ENCODE results near the gene ERC2.

Gene ERC2

GRCh38 chr3:55626279-55626665, 842.0 kb downstream of the ERC2 start:
- no peak for DNase-seq

- no peak for DNase-seq
Observed at GRCh38 chr3:55624238-55624637, 844.0 kb downstream of the ERC2 start.

GRCh38 chr3:55623786-55624185, 844.5 kb downstream of the ERC2 start:
- DNase-seq: no peak

DNA sequence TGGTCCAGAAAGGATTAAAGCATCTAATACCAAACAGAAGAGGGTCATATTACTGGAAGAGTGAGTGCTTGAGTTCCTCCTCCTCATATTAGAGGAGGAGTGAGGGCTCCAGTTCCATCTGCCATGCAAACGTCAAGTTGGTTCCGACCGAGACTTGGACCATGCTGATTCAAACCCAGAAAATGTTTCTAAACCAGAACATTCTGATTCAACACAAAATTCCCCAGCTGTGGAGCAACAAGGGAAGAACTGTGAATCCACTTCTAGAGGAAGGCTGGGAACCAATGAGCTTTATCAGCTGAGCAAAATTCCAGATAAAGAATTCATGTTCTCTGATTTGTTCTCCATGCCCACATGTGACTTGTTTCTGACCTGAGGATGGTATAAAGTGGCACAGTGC, 845.5 kb downstream of the ERC2 start:
- DNase-seq: no peak

DNA sequence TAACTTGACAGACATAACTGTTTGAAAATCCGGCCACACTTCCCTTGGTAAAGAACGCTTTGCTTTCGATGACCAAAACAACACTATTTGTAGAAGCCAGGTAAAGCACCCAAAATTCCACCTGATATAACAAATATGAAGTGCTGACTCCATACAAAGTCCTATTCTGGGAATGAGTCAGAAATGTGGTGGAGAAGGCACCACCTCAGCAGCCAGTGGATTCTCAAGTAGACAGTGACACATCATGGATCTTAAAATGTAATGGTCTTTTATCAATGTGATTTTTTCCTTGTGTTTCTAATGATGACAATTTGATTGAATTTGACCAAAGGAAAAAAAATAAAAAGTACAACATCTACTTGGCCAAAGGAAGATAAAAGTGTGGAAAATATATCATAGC, 846.2 kb downstream of the ERC2 start:
- no peak for DNase-seq

DNA sequence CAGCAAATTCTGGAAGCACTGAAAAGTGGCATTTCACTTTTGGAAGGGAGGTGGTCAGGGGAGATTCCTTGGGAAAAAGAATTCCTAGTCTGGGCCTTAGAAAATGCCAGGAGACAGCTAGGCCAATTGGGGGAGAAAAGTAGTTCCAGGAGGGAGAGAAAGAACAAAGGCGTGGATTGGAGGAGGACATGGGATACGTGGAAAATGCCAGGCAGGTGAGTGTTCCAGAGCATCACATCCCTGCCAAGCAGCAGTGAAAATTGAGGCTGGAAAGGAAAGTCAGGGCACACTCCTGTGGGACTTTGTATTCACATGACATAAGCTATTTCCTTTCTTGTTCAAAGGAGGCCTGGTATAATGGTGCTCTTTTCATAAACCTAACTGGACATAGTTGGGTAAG, 846.6 kb downstream of the ERC2 start:
- DNase-seq: no peak

DNA sequence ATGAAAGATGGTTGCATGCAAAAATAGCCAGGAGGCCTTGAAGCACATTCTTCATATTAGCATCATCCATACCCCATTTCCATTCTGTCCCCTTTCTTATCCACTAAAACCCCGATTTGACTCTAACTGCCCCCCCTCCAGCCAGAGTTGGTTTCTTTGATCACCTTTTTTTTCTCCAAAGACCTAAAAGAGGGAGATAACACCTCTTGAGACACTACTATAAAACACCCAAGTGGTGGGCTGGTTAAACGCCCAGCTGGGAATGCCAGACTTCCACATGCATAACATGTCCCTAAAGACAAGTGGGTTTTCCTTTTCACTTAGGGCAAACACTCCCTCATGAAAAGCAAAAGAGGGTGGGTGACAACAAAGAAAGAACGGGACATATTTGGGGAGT, 847.2 kb downstream of the ERC2 start:
- DNase-seq: no peak

- DNase-seq: no peak
Observed at GRCh38 chr3:55620351-55621025, 847.8 kb downstream of the ERC2 start.

DNA sequence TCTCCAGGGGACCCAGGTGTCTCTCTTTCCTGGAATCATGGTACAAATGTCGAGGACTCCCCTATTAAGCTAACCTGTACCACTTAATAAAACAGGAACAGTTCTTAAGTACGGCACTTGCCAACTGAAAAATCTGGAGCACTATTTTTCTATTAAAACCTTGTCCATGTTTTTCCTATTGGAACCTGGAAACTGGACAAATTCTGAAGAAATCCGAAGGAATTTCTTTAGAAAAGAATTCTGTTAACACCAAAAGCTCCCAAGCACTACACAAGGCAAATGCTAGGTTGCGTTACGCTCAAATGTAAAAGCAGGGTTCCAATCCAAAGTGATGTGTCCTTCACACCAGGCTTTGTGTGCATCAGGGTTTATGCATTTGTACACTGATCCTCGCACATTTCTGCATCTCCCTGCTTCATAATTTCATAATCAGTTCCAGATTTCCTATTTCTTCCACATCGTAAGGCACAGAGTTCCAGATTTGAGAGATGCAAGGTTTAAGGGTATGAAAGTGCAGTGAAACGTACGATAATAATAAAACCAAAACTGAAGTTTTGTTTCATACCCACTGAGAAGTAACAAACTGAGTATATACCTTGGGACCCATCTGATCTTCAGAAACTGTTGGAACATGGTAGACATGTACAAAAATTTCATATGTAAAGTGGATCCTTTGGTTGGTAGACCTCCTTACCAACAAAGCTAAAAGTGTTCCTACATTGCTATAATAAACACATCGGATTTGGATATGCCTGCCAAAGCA, 849.0 kb downstream of the ERC2 start:
- no peak for DNase-seq

- DNase-seq: no peak
Observed at GRCh38 chr3:55617385-55617784, 850.9 kb downstream of the ERC2 start.

GRCh38 chr3:55616803-55617202, 851.5 kb downstream of the ERC2 start:
- no peak for DNase-seq

- DNase-seq: no peak
Observed at GRCh38 chr3:55615694-55616295, 852.5 kb downstream of the ERC2 start.

- no peak for DNase-seq
Observed at GRCh38 chr3:55615039-55615693, 853.1 kb downstream of the ERC2 start.

DNA sequence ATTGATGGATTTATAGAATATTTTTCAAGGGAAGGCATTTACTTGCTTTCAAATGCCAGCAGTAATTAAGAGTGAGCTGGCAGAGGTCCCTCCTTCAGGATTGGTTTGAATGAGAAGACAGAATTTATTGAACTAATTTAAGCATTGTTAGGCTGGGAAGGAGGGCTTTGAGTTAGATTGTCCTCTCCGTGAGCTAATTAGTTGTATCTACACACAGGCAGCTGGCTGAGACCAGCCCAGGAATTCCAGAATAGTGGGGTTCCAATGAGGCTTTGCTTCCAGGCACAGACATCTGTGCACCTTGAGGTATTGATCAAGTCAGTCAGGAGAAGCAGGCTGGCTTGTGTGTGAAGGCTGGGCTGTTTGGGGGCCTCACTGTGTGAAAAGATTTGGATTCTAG, 857.1 kb downstream of the ERC2 start:
- DNase-seq: no peak

DNA sequence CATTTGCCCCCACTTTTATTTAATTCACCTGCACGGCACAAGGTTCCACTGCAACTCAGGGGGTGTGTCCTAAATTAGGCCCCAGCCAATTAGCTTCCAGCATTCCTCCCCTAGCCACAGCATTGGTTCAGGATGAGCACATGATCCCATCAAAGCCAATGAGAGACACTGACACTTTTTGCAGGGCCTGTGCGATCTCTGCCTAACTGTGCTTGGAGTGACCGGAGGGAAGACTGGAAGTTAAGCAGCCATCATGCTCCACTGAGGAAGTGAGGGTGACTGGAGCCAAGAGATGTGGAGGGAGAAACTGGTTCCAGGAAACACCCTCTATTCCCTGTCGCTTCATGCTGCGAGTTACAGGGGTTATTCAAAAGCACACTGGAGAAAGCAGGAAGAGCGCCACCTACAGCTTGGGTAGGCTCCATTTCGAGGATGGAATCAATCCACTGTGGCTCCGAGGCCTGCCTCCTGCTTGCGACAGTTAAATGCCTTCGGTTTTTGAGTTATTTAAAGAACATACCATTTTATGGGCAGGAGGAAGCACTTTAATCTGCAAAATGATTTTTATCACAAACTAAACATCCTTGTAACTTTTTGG, 858.9 kb downstream of the ERC2 start:
- no peak for DNase-seq

DNA sequence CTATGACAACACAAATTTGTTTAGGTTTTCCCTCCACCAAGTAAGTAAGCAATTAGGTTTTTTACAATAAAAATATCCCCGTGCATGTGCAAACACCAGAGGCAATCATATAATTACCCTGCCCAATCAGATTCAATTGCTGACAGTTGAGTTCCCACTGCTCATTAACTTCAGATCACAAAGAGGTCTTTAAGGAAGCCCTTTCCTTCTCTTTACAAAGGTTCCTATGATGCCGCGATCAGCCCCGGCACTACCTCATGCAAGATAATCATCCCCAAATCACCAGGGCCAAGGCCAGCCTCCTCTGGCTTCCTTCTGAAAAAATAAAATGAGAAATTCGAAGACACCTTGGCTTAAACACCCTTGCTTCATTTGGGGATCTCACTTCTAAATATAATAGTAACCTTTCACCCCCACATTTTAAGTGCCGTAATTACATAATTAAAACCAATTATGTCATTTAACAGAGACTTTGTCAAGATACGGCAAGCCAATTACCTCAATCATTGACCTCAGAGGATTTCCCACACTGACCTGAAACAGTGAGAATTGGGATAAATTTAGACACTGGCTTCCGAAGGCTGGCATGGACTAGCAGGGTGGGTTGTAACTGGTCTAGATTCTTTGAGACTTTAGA, 859.8 kb downstream of the ERC2 start:
- no peak for DNase-seq

DNA sequence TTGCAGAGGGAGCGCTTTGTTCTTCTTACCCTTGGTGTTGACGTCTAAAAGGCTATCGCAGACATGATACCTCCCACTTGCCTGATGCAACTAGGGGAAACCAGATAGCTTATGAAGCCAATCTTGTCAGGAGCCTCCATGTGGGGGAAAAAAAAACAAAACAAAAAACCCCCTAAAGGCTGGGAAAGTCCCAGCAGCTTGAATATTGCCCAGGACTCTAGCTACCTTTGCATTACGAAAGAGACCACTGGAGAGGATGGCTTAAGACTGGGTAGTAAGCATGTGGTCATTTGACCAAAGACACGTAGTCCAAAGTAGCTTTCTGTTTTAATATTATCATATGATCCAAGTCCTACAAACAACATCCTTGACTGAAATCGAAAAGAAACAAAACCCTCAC, 860.4 kb downstream of the ERC2 start:
- no peak for DNase-seq

DNA sequence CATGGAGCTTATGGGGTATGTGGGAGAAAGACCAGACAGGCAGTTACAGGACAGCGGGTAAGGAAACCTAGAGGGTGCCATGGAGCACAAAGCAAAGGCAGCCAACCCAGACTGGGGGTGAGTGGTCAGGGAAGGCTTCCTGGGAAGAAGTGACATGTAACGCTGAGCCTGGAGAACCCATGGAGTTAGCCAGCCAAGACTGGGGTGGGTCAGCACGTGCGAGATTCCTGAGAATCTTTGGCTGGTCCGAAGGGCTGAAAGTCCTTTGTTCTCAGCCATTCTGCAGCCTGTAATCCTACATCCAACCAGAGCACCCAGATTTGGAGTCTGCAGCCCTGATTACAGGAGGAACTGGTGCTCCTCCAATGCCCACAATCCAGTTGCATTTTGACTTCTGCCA, 861.1 kb downstream of the ERC2 start:
- DNase-seq: no peak

DNA sequence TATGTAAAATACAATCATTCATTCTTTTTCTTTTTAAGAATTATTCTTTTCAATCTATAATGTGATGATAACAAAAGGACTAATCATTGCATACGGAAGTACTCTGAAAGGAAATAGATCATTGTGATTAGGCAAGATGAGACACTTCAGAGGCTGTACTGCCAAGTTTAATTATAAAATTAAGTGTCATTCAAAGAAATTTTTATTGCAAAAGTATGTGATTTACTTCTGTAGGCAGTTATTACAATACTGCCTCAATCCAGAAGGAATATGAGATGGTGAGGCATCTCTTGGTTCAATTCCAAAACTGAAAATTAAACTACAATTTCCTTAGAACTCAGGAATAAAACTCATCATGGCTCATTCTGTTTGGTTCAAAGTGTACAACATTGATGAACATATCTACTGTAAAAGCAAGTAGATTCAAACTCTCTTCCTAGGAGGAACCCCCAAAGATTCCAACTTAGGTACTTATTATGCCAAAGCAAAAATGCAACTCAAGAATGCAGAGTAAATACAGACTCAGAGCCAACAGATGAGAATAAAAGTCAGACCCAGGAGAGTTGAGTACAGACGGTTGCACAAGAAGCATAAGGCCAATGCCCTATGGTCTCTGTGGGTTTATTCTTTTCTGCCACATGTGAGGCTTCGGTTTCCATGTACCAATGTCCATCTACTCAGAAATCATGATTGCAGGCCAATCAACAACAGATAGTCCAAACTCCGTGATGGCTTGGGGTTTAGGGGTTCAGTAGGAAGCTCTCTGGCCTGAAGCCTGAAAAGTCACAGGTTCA, 862.6 kb downstream of the ERC2 start:
- no peak for DNase-seq

DNA sequence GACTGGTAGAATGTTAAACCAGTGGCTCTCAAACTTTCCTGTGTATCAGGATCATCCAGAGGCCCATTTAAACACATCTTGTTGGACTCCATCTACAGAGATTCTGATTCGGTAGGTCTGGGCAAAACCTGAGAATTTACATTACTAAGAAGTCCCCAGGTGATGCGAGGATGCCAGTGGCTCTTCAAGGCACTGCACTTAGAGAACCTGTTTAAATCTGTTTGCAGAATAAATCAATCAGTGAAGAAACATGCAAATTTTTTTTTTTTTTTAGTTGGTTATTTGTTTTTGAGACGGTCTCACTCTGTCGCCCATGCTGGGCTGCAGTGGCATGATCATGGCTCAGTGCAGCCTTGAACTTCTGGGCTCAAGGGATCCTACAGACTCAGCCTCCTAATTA, 863.4 kb downstream of the ERC2 start:
- no peak for DNase-seq

DNA sequence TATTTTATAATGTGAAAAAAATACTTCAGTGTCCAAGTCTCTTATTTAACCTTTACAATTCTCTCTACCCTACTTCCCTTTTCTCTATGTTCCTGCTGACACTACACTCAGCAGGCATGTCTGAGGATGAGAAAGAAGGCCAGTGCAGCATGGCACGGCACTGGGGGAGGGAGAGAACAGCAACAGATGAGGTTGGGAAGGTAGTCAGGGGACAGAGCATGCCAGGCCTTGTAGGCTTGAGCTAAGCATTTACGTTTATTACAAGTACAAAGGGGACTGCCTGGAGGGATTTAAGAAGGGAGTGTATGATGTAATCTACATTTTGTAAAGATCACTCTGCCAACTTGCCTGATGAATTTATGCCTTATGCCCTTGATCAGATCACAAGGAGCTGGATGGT, 863.9 kb downstream of the ERC2 start:
- DNase-seq: no peak
